CD1c-positive myeloid dendritic cell (primary cell): ENCODE data around the gene CTDSPL.
A peak's percentile ranks its signal among the peaks of the same experiment; 100 is the strongest.

Experiments used
- DNase-seq: peaks from one replicate; pipeline ENCODE4 v3.0.0-alpha.2; 2016; ENCODE audit errors: extremely low spot score

CTDSPL gene

DNA sequence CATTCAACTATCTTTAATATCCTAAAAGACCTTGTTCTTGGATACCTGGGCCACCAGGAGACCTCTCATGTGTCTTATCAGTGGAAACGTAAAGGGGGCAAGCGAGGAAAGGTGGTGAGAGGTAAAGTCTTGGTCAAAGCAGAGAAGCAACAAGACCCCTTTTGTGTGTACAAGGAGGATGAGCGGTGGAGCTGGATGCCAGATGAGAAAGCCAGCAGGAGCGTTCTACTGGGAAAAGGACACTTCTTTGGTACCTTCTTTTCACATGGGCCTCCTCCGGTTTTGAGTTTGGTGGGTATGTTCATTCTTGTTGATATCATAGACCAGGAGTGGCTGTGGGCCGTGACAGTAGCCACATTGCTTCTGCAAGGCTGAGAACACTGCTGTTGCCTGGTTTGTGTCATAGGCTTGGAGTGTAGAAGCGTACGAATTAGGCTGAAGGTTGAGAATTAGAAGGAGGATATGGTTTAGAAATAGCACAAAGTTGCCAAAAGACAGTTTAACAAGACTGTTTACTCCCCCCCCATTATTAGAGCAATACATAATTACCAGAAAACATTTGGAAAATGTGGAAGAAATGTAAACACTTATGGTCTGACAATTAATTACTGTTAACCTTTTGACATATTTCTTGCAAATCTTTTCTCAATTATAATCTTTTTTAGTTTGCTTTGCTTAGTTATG lies 82.1 kb downstream of the CTDSPL start:
- no peak for DNase-seq

DNA sequence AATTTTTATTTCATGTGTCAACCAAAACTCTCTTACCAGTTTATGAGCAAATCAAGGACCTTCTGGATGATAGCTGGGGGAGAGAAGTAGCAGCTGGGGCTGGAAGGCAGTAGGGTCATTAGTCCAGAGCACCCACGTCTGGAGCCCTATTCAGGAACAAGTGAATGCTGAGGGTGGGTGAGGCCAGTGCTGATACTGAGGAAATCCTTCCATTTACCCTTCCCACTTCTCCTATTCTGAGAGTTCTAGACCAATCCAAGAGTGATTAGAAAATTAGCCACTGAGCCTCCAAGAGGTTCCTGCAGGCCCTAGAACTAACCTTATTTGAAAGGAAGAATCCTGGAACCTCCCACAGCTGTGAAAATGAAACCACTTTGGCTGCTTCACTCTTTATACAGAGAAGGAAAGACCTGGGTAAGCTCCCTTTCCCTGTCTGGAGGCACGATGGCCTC lies 82.7 kb downstream of the CTDSPL start:
- DNase-seq = peak; percentile 16

DNA sequence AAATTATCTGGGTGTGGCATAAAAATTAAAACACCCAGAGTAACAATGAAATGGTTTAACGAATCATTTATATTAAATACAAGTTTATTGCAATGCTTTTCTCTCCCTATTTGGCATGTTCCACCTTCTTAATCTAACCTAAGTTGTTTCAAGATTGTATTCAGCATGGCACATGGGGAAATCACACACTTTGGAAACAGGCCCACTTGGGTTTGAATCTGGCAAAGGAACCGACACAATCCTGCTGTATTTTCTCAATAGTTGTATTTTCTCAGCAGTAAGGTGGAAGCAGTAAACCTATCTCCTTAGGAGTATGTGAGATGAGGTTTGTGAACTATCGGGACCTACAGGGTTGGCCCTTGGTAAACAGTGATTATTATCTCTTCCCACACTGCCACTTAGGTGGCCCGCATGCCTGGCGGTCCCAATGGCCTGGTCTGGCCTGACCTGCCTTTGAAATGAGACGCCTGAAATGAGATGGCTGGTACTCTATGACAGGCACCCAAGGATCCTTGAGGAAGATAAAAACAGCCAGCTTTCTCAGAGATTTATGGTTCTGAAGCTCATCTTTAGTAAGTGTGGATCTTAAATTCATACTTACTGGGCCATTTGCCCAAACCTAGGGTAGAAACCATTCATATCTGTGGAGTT lies 83.6 kb downstream of the CTDSPL start:
- no peak for DNase-seq

DNA sequence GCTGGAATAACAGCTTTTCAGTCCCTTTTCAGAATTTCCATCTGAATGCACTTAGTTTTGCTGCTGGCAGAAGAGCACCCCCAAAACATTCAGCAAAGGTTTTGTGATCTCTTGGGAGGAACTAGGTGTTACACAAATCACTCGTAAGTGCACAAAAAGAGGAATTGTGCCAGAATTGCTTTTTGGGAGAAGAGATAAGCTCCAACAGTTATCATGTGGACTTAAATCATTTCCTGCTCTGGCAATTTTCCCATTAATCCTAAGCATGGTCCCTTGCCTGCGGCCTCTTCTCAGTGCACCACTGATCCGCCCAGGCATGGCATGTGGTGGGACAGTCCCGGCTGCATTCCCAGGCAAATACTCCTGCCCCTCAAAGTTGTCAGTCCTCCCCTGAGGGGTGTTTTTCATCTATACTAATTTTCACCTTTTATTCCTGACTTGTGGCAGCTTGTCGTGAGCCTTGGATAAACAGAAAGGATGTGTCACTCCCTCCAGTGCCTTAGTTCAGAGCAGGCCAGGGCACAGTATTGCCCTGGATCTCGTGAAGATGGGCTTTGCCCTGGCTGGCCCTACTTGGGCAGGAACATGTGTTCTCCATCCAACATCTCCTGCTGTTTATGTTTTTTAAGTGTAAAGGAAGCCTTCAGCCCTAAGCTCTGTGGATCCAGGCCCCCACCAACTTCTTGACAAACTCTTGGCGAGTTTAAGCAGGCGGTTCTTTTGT lies 84.3 kb downstream of the CTDSPL start:
- DNase-seq = peak; percentile 47

DNA sequence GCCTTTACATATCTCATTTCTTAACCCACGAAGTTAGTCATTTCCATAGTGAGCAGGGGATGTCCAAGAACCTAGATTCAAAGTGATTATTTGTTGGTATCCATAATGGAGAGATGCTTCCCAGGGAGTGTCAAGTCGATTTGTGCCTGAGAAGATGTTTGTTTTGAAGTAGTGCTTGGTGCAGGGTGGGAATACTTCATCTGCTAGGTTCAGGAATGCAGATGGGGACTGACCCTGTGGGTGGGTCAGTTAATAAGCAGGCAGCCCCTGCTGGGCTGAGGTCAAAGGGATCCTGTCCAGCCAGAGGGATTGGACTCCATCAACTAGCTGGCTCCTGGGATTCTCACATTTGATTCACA lies 84.8 kb downstream of the CTDSPL start:
- no peak for DNase-seq

DNA sequence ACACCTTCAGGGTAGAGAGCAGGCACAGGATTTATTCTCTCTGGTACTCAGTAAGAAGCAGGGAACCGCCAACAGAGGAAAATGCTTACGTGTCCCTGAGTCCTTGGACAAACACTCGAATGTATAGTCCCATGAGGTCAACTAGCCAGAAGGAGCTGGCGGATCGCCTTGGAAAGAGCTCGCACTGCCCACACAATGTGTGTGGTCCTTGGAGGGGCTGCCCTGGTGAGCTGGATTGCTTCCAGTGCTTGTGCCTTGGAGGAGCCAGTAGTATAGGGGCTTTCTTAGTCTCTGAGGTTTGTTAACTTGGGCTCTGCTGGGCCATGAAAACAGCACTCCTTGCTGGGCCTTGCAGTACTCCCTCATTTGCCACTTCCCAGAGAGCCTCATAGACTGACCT lies 88.2 kb downstream of the CTDSPL start:
- no peak for DNase-seq

GRCh38 chr3:37952564-37952963 lies 90.9 kb downstream of the CTDSPL start:
- no peak for DNase-seq

DNA sequence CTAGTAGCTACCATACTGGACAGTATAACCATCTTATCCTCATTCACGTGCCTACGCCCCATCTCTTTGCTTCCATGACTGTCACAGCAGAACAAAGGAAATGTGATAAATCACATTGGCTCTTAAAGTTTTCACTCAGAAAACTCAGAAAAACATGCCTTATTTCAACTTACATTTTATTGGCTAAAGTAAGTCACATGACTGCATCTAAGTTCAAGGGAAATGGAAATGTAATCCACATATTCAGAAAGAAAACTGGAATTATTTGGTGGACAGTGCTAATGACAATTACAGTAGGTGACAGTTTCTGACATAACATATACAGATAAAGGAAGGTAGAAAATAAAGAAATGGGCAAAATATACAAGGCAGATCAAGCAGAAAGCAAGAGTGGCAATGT lies 91.5 kb downstream of the CTDSPL start:
- no peak for DNase-seq

GRCh38 chr3:37953707-37954394 lies 92.2 kb downstream of the CTDSPL start:
- no peak for DNase-seq

GRCh38 chr3:37954881-37955280 lies 93.2 kb downstream of the CTDSPL start:
- no peak for DNase-seq

- peak; percentile 50 for DNase-seq
Observed at GRCh38 chr3:37955918-37956707, 94.4 kb downstream of the CTDSPL start.

- no peak for DNase-seq
Observed at GRCh38 chr3:37956723-37957538, 95.3 kb downstream of the CTDSPL start.

DNA sequence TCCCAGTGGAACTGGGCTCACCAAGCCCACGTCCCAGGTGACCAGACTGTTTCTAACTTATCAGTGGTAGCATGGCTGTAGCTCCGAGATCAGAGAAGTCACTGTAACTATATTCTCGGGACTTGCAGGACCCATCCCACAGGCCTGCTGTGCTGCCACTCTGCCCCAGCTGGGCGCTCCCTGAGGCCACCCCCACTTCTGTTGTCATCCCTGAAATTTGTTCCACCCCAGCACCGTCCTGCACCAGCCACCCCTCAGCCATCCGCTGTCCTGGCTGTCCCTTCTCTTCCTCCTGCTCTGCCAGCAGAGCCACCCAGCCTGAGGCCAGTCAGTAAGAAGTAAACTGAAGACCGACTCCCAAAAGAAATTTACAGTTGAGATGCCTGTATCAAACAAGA lies 95.9 kb downstream of the CTDSPL start:
- DNase-seq = no peak

DNA sequence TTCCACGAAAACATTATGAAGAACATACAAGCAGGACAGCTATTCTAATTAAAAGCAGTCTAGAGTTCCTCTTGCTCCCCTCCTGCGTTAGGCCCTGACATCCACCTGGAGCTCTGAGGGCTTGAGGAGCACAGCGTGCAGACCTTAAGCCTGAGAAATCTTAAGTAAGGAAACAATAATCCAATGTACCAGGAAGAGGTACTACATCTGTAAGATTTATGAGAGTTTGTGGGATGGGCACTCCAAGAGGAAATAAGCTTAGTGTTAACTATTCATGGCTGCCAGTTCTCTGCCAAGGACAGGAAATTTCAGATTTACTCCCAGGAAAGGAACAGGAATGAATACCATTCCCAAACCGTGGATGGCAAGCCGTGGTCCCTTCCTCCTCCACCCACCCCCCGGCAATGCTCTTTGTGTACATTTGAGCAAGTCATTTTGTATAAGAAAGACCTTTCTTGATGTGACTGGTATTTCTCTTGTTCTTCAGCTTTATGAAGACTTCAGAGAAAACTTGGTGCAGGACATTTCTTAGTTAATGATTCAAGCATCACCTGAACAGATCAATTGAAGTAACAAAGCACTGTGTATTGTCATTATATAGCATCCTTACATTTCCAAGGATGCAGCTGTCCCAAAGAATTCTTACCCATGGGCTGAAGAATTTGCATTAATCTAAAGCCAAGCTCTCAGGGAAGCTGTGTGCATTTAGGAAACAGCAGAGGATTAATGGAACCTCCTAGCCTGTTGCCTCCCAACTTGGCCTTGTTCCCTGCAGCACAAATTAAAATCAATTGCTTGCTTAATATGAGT lies 100.1 kb downstream of the CTDSPL start:
- DNase-seq = no peak

DNA sequence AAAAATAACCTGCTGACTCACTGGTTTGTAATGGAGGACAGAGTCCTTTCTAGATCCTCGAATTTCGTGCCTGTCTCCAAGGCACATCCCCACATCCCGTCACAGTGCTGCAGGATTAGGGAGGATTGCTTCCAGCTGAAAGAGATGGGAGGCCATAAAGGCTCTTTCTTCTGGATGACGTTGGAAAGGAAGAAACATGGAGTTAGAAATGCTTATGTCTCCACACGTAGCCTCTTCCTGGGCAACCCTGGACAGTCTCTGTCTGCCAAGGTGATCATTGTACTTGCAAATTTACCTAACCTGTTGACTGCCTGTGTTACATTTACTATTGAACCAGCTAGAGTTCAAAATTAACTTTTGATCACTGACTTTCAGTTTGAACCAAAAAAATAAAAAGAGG lies 101.3 kb downstream of the CTDSPL start:
- no peak for DNase-seq

- no peak for DNase-seq
Observed at GRCh38 chr3:37963635-37964034, 102.0 kb downstream of the CTDSPL start.

DNA sequence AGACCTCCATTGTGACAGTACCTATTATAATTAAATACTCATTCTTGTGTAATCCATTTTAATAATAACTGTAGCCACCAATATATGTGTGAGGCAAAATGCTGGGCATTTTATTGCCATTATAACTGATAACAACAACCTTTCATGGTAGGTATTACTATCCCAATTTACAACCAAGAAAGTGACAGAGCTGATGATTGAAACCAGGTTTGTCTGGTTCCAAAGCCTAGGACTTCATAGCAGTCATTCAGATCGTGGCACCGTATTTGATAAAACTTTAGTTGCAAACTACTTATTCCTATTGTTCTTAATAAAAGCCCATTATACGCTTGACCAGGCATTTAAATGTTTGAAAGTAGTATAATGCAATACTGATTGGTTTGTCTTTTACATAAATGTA lies 102.5 kb downstream of the CTDSPL start:
- DNase-seq = no peak

GRCh38 chr3:37964716-37965115 lies 103.0 kb downstream of the CTDSPL start:
- DNase-seq = no peak

GRCh38 chr3:37967260-37967881 lies 105.7 kb downstream of the CTDSPL start:
- peak; percentile 71 for DNase-seq
